ENCODE data around the gene PRPF19. TPM values are rescaled to one million over a fixed set of nuclear protein-coding genes. Genes with fewer than 3 reads are reported as not detected.

PRPF19 gene
- total and polyA plus RNA-seq, 2 of the 4 experiments (the other 2 are of a cell fraction), result 29.8 to 50.4 TPM

GRCh38 chr11:60910711-60911380 lies 4.5 kb upstream of the PRPF19 start:
- no peak overlapping the region for H2AFZ ChIP-seq (replicated peaks; ENCODE audit: low read length, poor library complexity)
- BruUV-seq (replicated peaks), result no TSS peak
- no peak overlapping the region for H2BK120ac ChIP-seq (ENCODE audit: low read depth, low read length)
- H3K4me1 ChIP-seq (ENCODE audit: control insufficient read depth, insufficient read depth, low read length), result peaks cover 3% of the 10 kb centered on the region; the same call in 1 of the 2 replicates
- H3K18ac ChIP-seq (ENCODE audit: low read depth, low read length), result no peak overlapping the region
- H2AK9ac ChIP-seq (replicated peaks; ENCODE audit: low read depth, low read length, poor library complexity), result no peak overlapping the region
- dilution Hi-C loops (cut with HindIII; ENCODE audit: low sequenced_read_pairs, unreplicated experiment), result no loop called here
- H3K27me3 ChIP-seq (ENCODE audit: control insufficient read depth, insufficient read depth, low read length), result peaks cover 10% of the 10 kb centered on the region
- no peaks in the 10 kb centered on the region for H3K9me3 ChIP-seq (ENCODE audit: control insufficient read depth, insufficient read depth, low read length)
- no peak overlapping the region for H4K8ac ChIP-seq (ENCODE audit: low read depth in 2 of 2, low read length in 2 of 2)
- H3K27ac ChIP-seq (ENCODE audit: insufficient read depth, low read length), result no peak overlapping the region
- no peak overlapping the region for H4K5ac ChIP-seq (ENCODE audit: low read depth, low read length)
- ChIA-PET CTCF (no interaction called here), POLR2A (ENCODE audit: unreplicated experiment) (no interaction called here)
- H2BK5ac ChIP-seq (ENCODE audit: low read depth, low read length, poor library complexity, severe bottlenecking), result no peak overlapping the region
- H3K14ac ChIP-seq (replicated peaks; ENCODE audit: low read depth, low read length), result no peak overlapping the region
- H2BK20ac ChIP-seq (ENCODE audit: low read depth, low read length), result no peak overlapping the region
- H3K9me1 ChIP-seq (ENCODE audit: insufficient read depth, low read length), result peaks cover 5% of the 10 kb centered on the region
- H4K91ac ChIP-seq (ENCODE audit: insufficient read depth, low read depth, low read length), result no peak overlapping the region
- H4K20me1 ChIP-seq (ENCODE audit: insufficient read depth, low read length), result peaks cover 5% of the 10 kb centered on the region; the same call in 1 of the 2 replicates
- no peak overlapping the region for H3K4ac ChIP-seq (ENCODE audit: low read depth, low read length)
- H2BK15ac ChIP-seq (ENCODE audit: low read depth, low read length), result no peak overlapping the region
- no peak overlapping the region for H3K9ac ChIP-seq (ENCODE audit: low read depth, low read length)
- peaks cover 3 to 14% of the 10 kb centered on the region in 2 experiments for H3K79me1 ChIP-seq (ENCODE audit: low read depth in 1 of 2, low read length in 2 of 2)
- H3K56ac ChIP-seq (ENCODE audit: extremely low read depth, insufficient read depth, low read length), result no peak overlapping the region
- no peak for DNase-seq
- in situ Hi-C loops (cut with MboI; ENCODE audit: low sequenced_read_pairs), result loop anchor here (25.0 kb wide), 1 partner anchor 1324 kb away; no protein-coding TSS in a partner anchor
- H3K23ac ChIP-seq (ENCODE audit: low read depth, low read length), result no peak overlapping the region
- no peak overlapping the region for H3K4me3 ChIP-seq (ENCODE audit: insufficient read depth, low read depth, low read length)
- intact Hi-C loops (cut with micrococcal nuclease), result no loop called here
- 80% methylated on average over 4 of the region's 5 CpGs; no CpG with 5 or more reads in 1 of the 2 experiments for WGBS, 2 experiments (ENCODE audit: extremely low coverage in 2 of 2, insufficient read length in 1 of 2)
- no peak for ATAC-seq (ENCODE audit: low read depth)
- H2AK5ac ChIP-seq (ENCODE audit: low read depth, low read length), result no peak overlapping the region
- no peak overlapping the region for H3K4me2 ChIP-seq (ENCODE audit: low read depth, low read length)
- no peaks in the 10 kb centered on the region for H3K36me3 ChIP-seq (ENCODE audit: control insufficient read depth, insufficient read depth, low read length)
- TF ChIP-seq RAD21 (IDR thresholded peaks at IDR 0.05; ENCODE audit: low read length) (no peak), ELK1 (IDR thresholded peaks at IDR 0.05; ENCODE audit: borderline replicate concordance, low read depth, low read length) (no peak), CHD1 (IDR thresholded peaks at IDR 0.05; ENCODE audit: low read depth, low read length) (no peak), CTCF (conservative IDR thresholded peaks at IDR 0.05; ENCODE audit: low read depth, low read length) (no peak), NFE2L2 (IDR thresholded peaks at IDR 0.05; ENCODE audit: low read depth, low read length) (no peak), SMC3 (IDR thresholded peaks at IDR 0.05; ENCODE audit: low read depth, low read length) (no peak), BHLHE40 (IDR thresholded peaks at IDR 0.05; ENCODE audit: low read depth, low read length) (no peak), MXI1 (IDR thresholded peaks at IDR 0.05; ENCODE audit: borderline replicate concordance, low read depth, low read length) (no peak), MAZ (IDR thresholded peaks at IDR 0.05; ENCODE audit: borderline replicate concordance, low read depth, low read length) (no peak), MAFK (IDR thresholded peaks at IDR 0.05; ENCODE audit: low read depth, low read length) (no peak), CEBPB (IDR thresholded peaks at IDR 0.05; ENCODE audit: low read depth, low read length) (no peak)
